Measurements from ENCODE around the gene ESYT1. TPM values are rescaled to one million over a fixed set of nuclear protein-coding genes. Genes with fewer than 3 reads are reported as not detected.

ESYT1 gene
- total RNA-seq, 1 donor from 2014 or later: 75.3 TPM

DNA sequence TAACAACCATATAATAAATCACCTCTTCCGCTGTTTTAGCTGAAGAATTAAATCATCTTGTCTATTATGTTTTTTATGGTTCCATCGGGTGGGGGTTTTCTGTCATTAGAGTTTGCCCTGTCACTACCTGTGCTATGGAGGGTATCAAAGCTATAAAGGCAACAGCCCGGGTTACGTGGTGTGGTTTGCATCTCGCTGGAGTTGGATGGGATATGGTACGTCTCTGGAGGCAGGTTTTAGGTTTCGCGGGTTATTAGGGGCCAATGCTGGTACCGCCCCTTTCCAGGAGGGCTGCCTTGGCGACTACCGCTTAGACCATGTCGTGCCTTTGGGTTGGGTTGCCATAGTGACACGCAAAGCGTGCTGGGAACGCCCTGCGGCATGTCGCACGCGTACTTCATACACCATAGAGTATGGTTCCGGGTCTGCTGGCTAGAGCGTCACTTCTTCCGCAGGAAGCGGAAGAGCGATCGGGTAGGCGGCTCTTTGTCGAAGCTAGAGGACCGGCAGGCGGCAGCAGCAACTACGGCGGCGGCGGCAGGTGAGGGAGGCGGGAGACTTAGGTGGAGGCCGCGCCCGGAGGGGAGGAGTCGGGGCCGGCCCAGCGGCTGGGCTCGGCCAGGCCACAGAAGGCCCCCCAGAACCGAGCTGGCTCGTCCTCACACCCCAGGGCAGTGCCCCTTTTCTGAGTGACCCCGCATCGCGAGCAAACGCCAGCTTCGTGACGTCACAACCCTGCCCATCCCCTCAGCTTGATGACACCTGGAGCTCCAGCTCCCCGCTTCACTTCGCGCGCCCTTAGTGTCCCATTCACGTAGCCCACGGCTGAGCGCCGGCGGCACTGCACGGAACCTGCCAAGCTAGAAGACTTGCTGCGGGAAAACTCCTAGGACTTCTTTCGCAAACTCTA is 10.0 kb upstream of the ESYT1 start, which contains the start of gene ZC3H10:
Gene ZC3H10 (plus strand): TSS at position 489 of the 910 bp plus-strand sequence. CDS start 2,297 bp downstream, outside the sequence.
- H3K27ac Mint-ChIP-seq: peak within 1 kb of the TSS; percentile 98
- H2AFZ ChIP-seq (replicated peaks): peak within 1 kb of the TSS; percentile 12

DNA sequence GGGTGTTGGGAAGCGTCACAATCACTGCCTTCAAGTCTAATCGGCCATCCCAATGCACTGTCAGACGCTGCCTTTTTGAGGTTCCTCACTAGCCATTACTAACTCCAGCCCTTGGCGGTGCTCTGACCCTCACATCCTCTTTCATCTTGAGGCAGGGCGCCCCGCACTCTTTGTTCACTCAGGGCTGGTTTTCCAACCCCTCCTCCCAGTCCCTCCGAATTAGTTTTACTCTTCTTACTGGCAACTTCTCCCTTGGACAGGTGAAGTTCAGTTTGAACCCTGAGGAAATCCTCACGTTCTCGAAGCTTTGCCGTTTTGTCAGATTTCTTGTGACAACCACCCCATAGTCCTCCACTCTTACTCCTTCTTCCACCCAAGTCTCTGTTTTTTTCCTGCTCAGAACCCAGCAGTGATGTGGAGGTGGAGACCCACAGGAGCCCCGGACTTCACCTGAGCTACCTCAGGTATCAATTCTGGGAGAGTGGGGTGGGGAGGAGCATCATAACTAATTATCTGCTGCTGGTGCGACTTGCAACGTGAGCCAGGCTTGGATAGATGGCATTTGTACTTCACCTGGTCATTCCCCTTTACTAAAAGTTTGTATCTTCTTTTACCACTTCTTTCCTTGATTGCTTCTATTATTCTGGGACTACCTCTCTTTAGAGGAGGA is 9.2 kb upstream of the ESYT1 start:
- DNase-seq (ENCODE audit: low spot score): no peak
- Mint-ChIP-seq H3K9me3 (no peaks in the 10 kb centered on the region), H3K4me3 (peak overlapping the region; percentile 99)

More for the DNA sequence above, 10.0 kb upstream of the ESYT1 start, which contains the start of gene ZC3H10:
- H3K27me3 ChIP-seq: no peaks in the 10 kb centered on the region
- TF ChIP-seq, protein P1, sequence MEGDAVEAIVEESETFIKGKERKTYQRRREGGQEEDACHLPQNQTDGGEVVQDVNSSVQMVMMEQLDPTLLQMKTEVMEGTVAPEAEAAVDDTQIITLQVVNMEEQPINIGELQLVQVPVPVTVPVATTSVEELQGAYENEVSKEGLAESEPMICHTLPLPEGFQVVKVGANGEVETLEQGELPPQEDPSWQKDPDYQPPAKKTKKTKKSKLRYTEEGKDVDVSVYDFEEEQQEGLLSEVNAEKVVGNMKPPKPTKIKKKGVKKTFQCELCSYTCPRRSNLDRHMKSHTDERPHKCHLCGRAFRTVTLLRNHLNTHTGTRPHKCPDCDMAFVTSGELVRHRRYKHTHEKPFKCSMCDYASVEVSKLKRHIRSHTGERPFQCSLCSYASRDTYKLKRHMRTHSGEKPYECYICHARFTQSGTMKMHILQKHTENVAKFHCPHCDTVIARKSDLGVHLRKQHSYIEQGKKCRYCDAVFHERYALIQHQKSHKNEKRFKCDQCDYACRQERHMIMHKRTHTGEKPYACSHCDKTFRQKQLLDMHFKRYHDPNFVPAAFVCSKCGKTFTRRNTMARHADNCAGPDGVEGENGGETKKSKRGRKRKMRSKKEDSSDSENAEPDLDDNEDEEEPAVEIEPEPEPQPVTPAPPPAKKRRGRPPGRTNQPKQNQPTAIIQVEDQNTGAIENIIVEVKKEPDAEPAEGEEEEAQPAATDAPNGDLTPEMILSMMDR (IDR thresholded peaks at IDR 0.05): peak; percentile 60
- TF ChIP-seq EZH2 (IDR thresholded peaks at IDR 0.05): no peak
- Mint-ChIP-seq H3K4me1 (peaks cover 25% of the 10 kb centered on the region), H3K4me3 (peak within 1 kb of the TSS; percentile 99), H3K36me3 (peaks cover 28% of the 10 kb centered on the region), H3K9me3 (no peaks in the 10 kb centered on the region), H3K27me3 (ENCODE audit: insufficient read depth, low read depth) (peaks cover 7% of the 10 kb centered on the region)
- peaks cover 23% of the 10 kb centered on the region for H3K79me2 ChIP-seq (ENCODE audit: low read depth)
- peak within 1 kb of the TSS; percentile 99 for H3K4me2 ChIP-seq
- peak; percentile 99 for DNase-seq (ENCODE audit: low spot score)
- H4K20me1 ChIP-seq (ENCODE audit: low read depth): peaks cover 26% of the 10 kb centered on the region
- H3K4me1 ChIP-seq: peaks cover 12% of the 10 kb centered on the region
- peak within 1 kb of the TSS; percentile 96 for H3K27ac ChIP-seq
- peaks cover 60% of the 10 kb centered on the region for H3F3A ChIP-seq (ENCODE audit: low read depth)
- peak within 1 kb of the TSS; percentile 98 for H3K9ac ChIP-seq
- H3K4me3 ChIP-seq: peak within 1 kb of the TSS; percentile 62
- H3K9me3 ChIP-seq (ENCODE audit: low read depth): no peaks in the 10 kb centered on the region
- peaks cover 3% of the 10 kb centered on the region for H3K36me3 ChIP-seq

DNA sequence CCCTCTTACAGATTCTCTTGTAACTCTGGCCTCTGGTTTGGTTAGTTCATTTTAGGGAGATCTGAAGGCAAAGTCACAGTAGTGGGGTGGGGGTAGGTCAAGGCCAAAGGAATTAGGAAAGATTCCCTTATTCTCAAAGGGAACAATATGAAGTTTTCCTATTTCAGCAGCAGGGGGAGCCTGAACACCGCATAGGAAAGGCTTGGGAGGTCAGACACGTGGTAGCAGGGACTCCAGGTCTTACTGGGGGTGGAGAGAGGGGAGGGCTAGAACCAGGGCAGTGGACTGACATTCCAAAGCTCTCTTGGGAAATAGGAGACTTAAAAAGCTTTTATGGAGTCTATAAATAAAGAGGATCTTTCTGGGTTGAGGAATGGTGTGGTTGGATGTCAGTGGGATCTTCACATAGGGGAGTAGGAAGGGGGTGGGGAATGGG is 8.7 kb upstream of the ESYT1 start:
- peak overlapping the region; percentile 72 for H3K27ac Mint-ChIP-seq
- DNase-seq (ENCODE audit: low spot score): peak; percentile 87

More for the DNA sequence above, 9.2 kb upstream of the ESYT1 start:
- Histone ChIP-seq H3K4me2 (peak overlapping the region; percentile 94), H2AFZ (replicated peaks) (peak overlapping the region; percentile 12), H3K4me3 (peak overlapping the region; percentile 62), H3K4me1 (peaks cover 12% of the 10 kb centered on the region), H3K79me2 (ENCODE audit: low read depth) (peaks cover 23% of the 10 kb centered on the region), H3K36me3 (peaks cover 3% of the 10 kb centered on the region), H3F3A (ENCODE audit: low read depth) (peaks cover 52% of the 10 kb centered on the region), H3K27me3 (no peaks in the 10 kb centered on the region), H3K9me3 (ENCODE audit: low read depth) (no peaks in the 10 kb centered on the region), H4K20me1 (ENCODE audit: low read depth) (peaks cover 26% of the 10 kb centered on the region), H3K9ac (peak overlapping the region; percentile 47), H3K27ac (peak overlapping the region; percentile 13)
- TF ChIP-seq EZH2phosphoT487 (IDR thresholded peaks at IDR 0.05): no peak
- Mint-ChIP-seq H3K27ac (peak overlapping the region; percentile 72), H3K36me3 (peaks cover 20% of the 10 kb centered on the region), H3K27me3 (ENCODE audit: insufficient read depth, low read depth) (peaks cover 7% of the 10 kb centered on the region), H3K4me1 (peaks cover 25% of the 10 kb centered on the region)

More for the DNA sequence above, 8.7 kb upstream of the ESYT1 start:
- peak overlapping the region; percentile 62 for H3K4me3 ChIP-seq
- H3K4me1 ChIP-seq: peaks cover 12% of the 10 kb centered on the region
- peaks cover 25% of the 10 kb centered on the region for H3K4me1 Mint-ChIP-seq
- no peaks in the 10 kb centered on the region for H3K9me3 ChIP-seq (ENCODE audit: low read depth)
- peak overlapping the region; percentile 94 for H3K4me2 ChIP-seq
- H3K27me3 ChIP-seq: no peaks in the 10 kb centered on the region
- no peak overlapping the region for H2AFZ ChIP-seq (replicated peaks)
- peaks cover 3% of the 10 kb centered on the region for H3K36me3 ChIP-seq
- no peak for TF ChIP-seq EZH2phosphoT487 (IDR thresholded peaks at IDR 0.05)
- TF ChIP-seq, protein P1 (IDR thresholded peaks at IDR 0.05): peak; percentile 75
- H3K9me3 Mint-ChIP-seq: no peaks in the 10 kb centered on the region
- H3K79me2 ChIP-seq (ENCODE audit: low read depth): peaks cover 23% of the 10 kb centered on the region
- H3K9ac ChIP-seq: no peak overlapping the region
- peaks cover 26% of the 10 kb centered on the region for H4K20me1 ChIP-seq (ENCODE audit: low read depth)
- H3F3A ChIP-seq (ENCODE audit: low read depth): peaks cover 47% of the 10 kb centered on the region
- H3K4me3 Mint-ChIP-seq: peak overlapping the region; percentile 99
- peaks cover 7% of the 10 kb centered on the region for H3K27me3 Mint-ChIP-seq (ENCODE audit: insufficient read depth, low read depth)
- peaks cover 18% of the 10 kb centered on the region for H3K36me3 Mint-ChIP-seq
- no peak overlapping the region for H3K27ac ChIP-seq

Measured in neural progenitor cell (in vitro differentiated cells).